ENCODE data around the gene CACNA1D.

CACNA1D gene

GRCh38 chr3:53614307-53614706 is 119.9 kb downstream of the CACNA1D start:
- Histone ChIP-seq H3K36me3 (ENCODE audit: control insufficient read depth in 2 of 2, insufficient read depth in 2 of 2, low read length in 2 of 2) (no peaks in the 10 kb centered on the region), H3K27me3 (ENCODE audit: control insufficient read depth in 1 of 2, insufficient read depth in 2 of 2, low read length in 2 of 2) (no peaks in the 10 kb centered on the region), H3K4me3 (ENCODE audit: low read length in 2 of 2) (no peak overlapping the region), H3K9me3 (ENCODE audit: control insufficient read depth in 2 of 2, low read length in 2 of 2) (peaks cover 0 to 3% of the 10 kb centered on the region in 2 donors), H3K27ac (ENCODE audit: low read length) (no peak overlapping the region), H3K9ac (ENCODE audit: low read length in 2 of 2) (no peak overlapping the region), H3K4me1 (ENCODE audit: control insufficient read depth, insufficient read depth, low read length) (peaks cover 2% of the 10 kb centered on the region)

GRCh38 chr3:53616321-53616720 is 121.9 kb downstream of the CACNA1D start:
- Histone ChIP-seq H3K27ac (ENCODE audit: low read length) (no peak overlapping the region), H3K4me1 (ENCODE audit: control insufficient read depth, insufficient read depth, low read length) (peaks cover 2% of the 10 kb centered on the region), H3K9me3 (ENCODE audit: control insufficient read depth in 2 of 2, low read length in 2 of 2) (peaks cover 0 to 3% of the 10 kb centered on the region in 2 donors)

GRCh38 chr3:53616971-53617892 is 122.8 kb downstream of the CACNA1D start:
- Histone ChIP-seq H3K9ac (ENCODE audit: low read length in 2 of 2) (no peak overlapping the region), H3K4me3 (ENCODE audit: low read length in 2 of 2) (no peak overlapping the region), H3K4me1 (ENCODE audit: control insufficient read depth, insufficient read depth, low read length) (peaks cover 2% of the 10 kb centered on the region), H3K27ac (ENCODE audit: low read length) (no peak overlapping the region), H3K9me3 (ENCODE audit: control insufficient read depth in 2 of 2, low read length in 2 of 2) (peaks cover 0 to 2% of the 10 kb centered on the region in 2 donors), H3K36me3 (ENCODE audit: control insufficient read depth in 2 of 2, insufficient read depth in 2 of 2, low read length in 2 of 2) (no peaks in the 10 kb centered on the region), H3K27me3 (ENCODE audit: control insufficient read depth in 1 of 2, insufficient read depth in 2 of 2, low read length in 2 of 2) (no peaks in the 10 kb centered on the region)

More at GRCh38 chr3:53616321-53616720, 121.9 kb downstream of the CACNA1D start:
- Histone ChIP-seq H3K4me3 (ENCODE audit: low read length in 2 of 2) (no peak overlapping the region), H3K9ac (ENCODE audit: low read length in 2 of 2) (no peak overlapping the region), H3K36me3 (ENCODE audit: control insufficient read depth in 2 of 2, insufficient read depth in 2 of 2, low read length in 2 of 2) (no peaks in the 10 kb centered on the region), H3K27me3 (ENCODE audit: control insufficient read depth in 1 of 2, insufficient read depth in 2 of 2, low read length in 2 of 2) (no peaks in the 10 kb centered on the region)

- Histone ChIP-seq H3K9ac (ENCODE audit: low read length in 2 of 2) (no peak overlapping the region), H3K27me3 (ENCODE audit: control insufficient read depth in 1 of 2, insufficient read depth in 2 of 2, low read length in 2 of 2) (no peaks in the 10 kb centered on the region), H3K27ac (ENCODE audit: low read length) (no peak overlapping the region), H3K36me3 (ENCODE audit: control insufficient read depth in 2 of 2, insufficient read depth in 2 of 2, low read length in 2 of 2) (no peaks in the 10 kb centered on the region), H3K4me1 (ENCODE audit: control insufficient read depth, insufficient read depth, low read length) (peaks cover 2% of the 10 kb centered on the region), H3K4me3 (ENCODE audit: low read length in 2 of 2) (no peak overlapping the region), H3K9me3 (ENCODE audit: control insufficient read depth in 2 of 2, low read length in 2 of 2) (no peaks in the 10 kb centered on the region)
Observed at GRCh38 chr3:53617893-53618523, 123.6 kb downstream of the CACNA1D start.

DNA sequence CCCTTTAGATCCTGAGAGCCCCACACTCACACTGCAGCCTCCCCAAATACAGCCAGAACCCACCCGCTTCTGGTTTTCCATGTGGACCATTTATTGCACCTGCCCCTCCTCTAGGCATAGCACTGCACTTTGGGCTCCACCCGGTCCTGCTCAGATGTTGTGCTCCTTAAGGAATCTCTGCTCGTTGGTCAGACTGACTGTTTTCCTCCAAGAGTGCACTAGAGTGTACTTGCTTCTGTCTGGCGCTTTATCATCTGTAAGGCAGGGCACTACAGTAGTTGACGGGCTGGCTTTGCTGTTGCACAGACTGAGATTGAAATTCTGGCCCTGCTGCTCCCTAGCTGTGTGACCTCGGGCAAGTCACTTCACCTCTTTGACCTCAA is 124.1 kb downstream of the CACNA1D start:
- Histone ChIP-seq H3K4me3 (ENCODE audit: low read length in 2 of 2) (no peak overlapping the region), H3K9me3 (ENCODE audit: control insufficient read depth in 2 of 2, low read length in 2 of 2) (no peaks in the 10 kb centered on the region), H3K4me1 (ENCODE audit: control insufficient read depth, insufficient read depth, low read length) (peaks cover 2% of the 10 kb centered on the region), H3K27ac (ENCODE audit: low read length) (no peak overlapping the region), H3K36me3 (ENCODE audit: control insufficient read depth in 2 of 2, insufficient read depth in 2 of 2, low read length in 2 of 2) (no peaks in the 10 kb centered on the region), H3K9ac (ENCODE audit: low read length in 2 of 2) (no peak overlapping the region), H3K27me3 (ENCODE audit: control insufficient read depth in 1 of 2, insufficient read depth in 2 of 2, low read length in 2 of 2) (no peaks in the 10 kb centered on the region)

GRCh38 chr3:53618936-53619335 is 124.5 kb downstream of the CACNA1D start:
- Histone ChIP-seq H3K9ac (ENCODE audit: low read length in 2 of 2) (no peak overlapping the region), H3K9me3 (ENCODE audit: control insufficient read depth in 2 of 2, low read length in 2 of 2) (no peaks in the 10 kb centered on the region), H3K36me3 (ENCODE audit: control insufficient read depth in 2 of 2, insufficient read depth in 2 of 2, low read length in 2 of 2) (no peaks in the 10 kb centered on the region), H3K4me3 (ENCODE audit: low read length in 2 of 2) (no peak overlapping the region), H3K27me3 (ENCODE audit: control insufficient read depth in 1 of 2, insufficient read depth in 2 of 2, low read length in 2 of 2) (no peaks in the 10 kb centered on the region), H3K4me1 (ENCODE audit: control insufficient read depth, insufficient read depth, low read length) (peaks cover 2% of the 10 kb centered on the region), H3K27ac (ENCODE audit: low read length) (no peak overlapping the region)

- H3K27me3 ChIP-seq (ENCODE audit: control insufficient read depth in 1 of 2, insufficient read depth in 2 of 2, low read length in 2 of 2), result no peaks in the 10 kb centered on the region
- H3K4me3 ChIP-seq (ENCODE audit: low read length in 2 of 2), result no peak overlapping the region
- no peaks in the 10 kb centered on the region for H3K36me3 ChIP-seq (ENCODE audit: control insufficient read depth in 2 of 2, insufficient read depth in 2 of 2, low read length in 2 of 2)
- peaks cover 7% of the 10 kb centered on the region for H3K4me1 ChIP-seq (ENCODE audit: control insufficient read depth, insufficient read depth, low read length)
- no peaks in the 10 kb centered on the region for H3K9me3 ChIP-seq (ENCODE audit: control insufficient read depth in 2 of 2, low read length in 2 of 2)
- H3K27ac ChIP-seq (ENCODE audit: low read length), result no peak overlapping the region
- H3K9ac ChIP-seq (ENCODE audit: low read length in 2 of 2), result no peak overlapping the region
Observed at GRCh38 chr3:53624061-53624857, 129.8 kb downstream of the CACNA1D start.

- Histone ChIP-seq H3K9ac (ENCODE audit: low read length in 2 of 2) (no peak overlapping the region), H3K27me3 (ENCODE audit: control insufficient read depth in 1 of 2, insufficient read depth in 2 of 2, low read length in 2 of 2) (no peaks in the 10 kb centered on the region), H3K9me3 (ENCODE audit: control insufficient read depth in 2 of 2, low read length in 2 of 2) (peaks cover 0 to 3% of the 10 kb centered on the region in 2 donors), H3K4me1 (ENCODE audit: control insufficient read depth, insufficient read depth, low read length) (peaks cover 10% of the 10 kb centered on the region), H3K27ac (ENCODE audit: low read length) (no peak overlapping the region), H3K4me3 (ENCODE audit: low read length in 2 of 2) (no peak overlapping the region), H3K36me3 (ENCODE audit: control insufficient read depth in 2 of 2, insufficient read depth in 2 of 2, low read length in 2 of 2) (no peaks in the 10 kb centered on the region)
Observed at GRCh38 chr3:53626876-53627275, 132.5 kb downstream of the CACNA1D start.

DNA sequence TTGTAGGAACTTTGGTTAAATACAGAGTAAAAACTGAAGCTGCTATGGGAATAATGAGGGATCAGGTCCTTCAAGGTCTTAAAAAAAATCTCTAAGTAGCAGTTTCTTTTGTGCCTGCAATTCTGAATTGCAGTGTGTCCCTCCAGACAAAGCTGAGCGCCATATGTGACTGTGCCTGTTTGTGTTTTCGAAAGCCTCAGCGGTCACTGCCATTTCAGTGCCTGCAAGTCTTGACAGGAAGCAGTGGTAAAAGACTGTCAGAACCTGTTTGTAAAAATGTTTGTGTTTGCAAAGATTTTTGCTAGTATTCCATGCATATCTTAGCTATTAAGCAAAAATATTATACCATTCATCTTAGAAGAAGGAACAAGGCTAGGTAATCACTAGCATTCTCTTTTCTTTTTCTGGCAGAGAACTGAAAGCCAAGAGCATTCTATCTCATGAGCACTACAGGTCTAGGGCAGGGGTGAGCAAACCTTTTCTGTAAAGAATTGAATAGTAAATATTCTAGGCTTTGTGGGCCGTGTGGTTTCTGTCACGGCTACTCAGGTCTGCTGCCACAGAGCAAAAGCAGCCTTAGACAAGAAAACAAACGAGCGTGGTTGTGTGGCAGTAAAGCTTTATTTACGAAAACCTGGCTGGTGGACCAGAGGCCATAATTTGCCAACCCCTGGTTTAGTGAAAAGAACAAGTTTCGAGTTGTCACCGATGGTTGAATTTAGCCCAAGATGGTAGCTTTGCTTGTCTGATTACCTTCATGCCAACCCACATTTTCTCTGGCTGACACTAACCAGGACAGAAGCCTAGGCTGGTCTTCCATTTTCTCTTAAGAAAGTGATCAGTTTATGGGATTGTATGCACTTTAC is 134.4 kb downstream of the CACNA1D start:
- H3K4me3 ChIP-seq (ENCODE audit: low read length in 2 of 2), result peak overlapping the region; percentile 38 to 47
- no peaks in the 10 kb centered on the region for H3K36me3 ChIP-seq (ENCODE audit: control insufficient read depth in 2 of 2, insufficient read depth in 2 of 2, low read length in 2 of 2)
- H3K27me3 ChIP-seq (ENCODE audit: control insufficient read depth in 1 of 2, insufficient read depth in 2 of 2, low read length in 2 of 2), result no peaks in the 10 kb centered on the region
- peak overlapping the region; percentile 37 for H3K27ac ChIP-seq (ENCODE audit: low read length)
- peaks cover 0 to 5% of the 10 kb centered on the region in 2 donors for H3K9me3 ChIP-seq (ENCODE audit: control insufficient read depth in 2 of 2, low read length in 2 of 2)
- H3K4me1 ChIP-seq (ENCODE audit: control insufficient read depth, insufficient read depth, low read length), result peaks cover 10% of the 10 kb centered on the region
- no peak overlapping the region for H3K9ac ChIP-seq (ENCODE audit: low read length in 2 of 2)

- H3K27ac ChIP-seq (ENCODE audit: low read length), result peak overlapping the region; percentile 37
- H3K4me1 ChIP-seq (ENCODE audit: control insufficient read depth, insufficient read depth, low read length), result peaks cover 10% of the 10 kb centered on the region
- peak overlapping the region; percentile 38 to 47 for H3K4me3 ChIP-seq (ENCODE audit: low read length in 2 of 2)
- H3K9me3 ChIP-seq (ENCODE audit: control insufficient read depth in 2 of 2, low read length in 2 of 2), result peaks cover 0 to 5% of the 10 kb centered on the region in 2 donors
- H3K36me3 ChIP-seq (ENCODE audit: control insufficient read depth in 2 of 2, insufficient read depth in 2 of 2, low read length in 2 of 2), result no peaks in the 10 kb centered on the region
- H3K9ac ChIP-seq (ENCODE audit: low read length in 2 of 2), result no peak overlapping the region
- H3K27me3 ChIP-seq (ENCODE audit: control insufficient read depth in 1 of 2, insufficient read depth in 2 of 2, low read length in 2 of 2), result no peaks in the 10 kb centered on the region
Observed at GRCh38 chr3:53629402-53629723, 135.0 kb downstream of the CACNA1D start.
